ENCODE measurements around the gene SPOCK1.

DNA sequence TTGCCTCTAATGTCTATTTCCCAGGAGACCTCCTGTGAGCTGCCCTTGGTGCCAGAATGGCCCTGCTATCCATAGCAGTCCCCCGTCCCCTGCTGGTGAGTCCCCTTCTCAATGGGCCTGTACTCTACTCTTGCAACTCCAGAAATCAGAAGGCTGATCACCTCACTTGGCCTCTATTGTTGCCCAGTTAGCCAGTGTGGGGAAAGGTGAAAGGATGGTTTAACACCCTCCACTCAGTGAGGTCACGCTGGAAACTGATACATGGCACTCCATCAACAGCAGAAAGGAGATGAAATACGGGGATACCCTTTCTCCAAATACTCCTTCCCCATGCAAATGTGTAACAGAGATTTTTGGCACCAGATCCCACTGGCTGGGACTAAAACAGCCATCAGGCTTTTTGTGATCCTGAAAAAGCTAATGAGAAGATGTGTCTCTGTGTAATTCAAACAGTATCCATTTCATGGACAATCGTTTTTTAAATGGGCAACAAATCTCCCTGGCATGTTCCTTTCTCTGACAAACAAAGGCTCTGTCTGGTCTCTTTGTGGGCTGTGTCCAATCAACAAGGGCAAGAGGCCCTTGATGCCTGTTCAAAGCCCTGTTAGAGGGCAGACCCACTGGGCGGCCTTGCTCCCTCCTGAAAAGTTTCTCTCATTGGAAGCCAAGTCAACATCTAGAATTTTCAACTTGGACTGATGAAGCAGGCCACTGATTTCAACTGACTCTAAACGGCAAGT, 343.7 kb downstream of the SPOCK1 start:
- TF ChIP-seq, protein P1, sequence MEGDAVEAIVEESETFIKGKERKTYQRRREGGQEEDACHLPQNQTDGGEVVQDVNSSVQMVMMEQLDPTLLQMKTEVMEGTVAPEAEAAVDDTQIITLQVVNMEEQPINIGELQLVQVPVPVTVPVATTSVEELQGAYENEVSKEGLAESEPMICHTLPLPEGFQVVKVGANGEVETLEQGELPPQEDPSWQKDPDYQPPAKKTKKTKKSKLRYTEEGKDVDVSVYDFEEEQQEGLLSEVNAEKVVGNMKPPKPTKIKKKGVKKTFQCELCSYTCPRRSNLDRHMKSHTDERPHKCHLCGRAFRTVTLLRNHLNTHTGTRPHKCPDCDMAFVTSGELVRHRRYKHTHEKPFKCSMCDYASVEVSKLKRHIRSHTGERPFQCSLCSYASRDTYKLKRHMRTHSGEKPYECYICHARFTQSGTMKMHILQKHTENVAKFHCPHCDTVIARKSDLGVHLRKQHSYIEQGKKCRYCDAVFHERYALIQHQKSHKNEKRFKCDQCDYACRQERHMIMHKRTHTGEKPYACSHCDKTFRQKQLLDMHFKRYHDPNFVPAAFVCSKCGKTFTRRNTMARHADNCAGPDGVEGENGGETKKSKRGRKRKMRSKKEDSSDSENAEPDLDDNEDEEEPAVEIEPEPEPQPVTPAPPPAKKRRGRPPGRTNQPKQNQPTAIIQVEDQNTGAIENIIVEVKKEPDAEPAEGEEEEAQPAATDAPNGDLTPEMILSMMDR (conservative IDR thresholded peaks at IDR 0.05), result no peak
- TF ChIP-seq EZH2 (IDR thresholded peaks at IDR 0.05; ENCODE audit: low read depth), result no peak

Data from PC-9 (cell line).